SK-N-SH (cell line): ENCODE measurements around the gene IL37. TPM values are rescaled to one million over a fixed set of nuclear protein-coding genes. Genes with fewer than 3 reads are reported as not detected.

ENCODE experiments used
- CTCF ChIA-PET: fragments of 300-600, 350-600 bp; formaldehyde crosslinking; extraction: SDS; loops from one replicate; lab custom pipeline; 2021; lab: Yijun Ruan, JAX
- POLR2A ChIA-PET: fragments of 350-600 bp; sonication (Branson Sonifier 250); formaldehyde crosslinking; extraction: SDS; loops from one replicate; lab custom pipeline; 2020; ENCODE audit warnings: antibody characterized with exemption, inconsistent platforms; lab: Yijun Ruan, JAX
- DNase-seq: peaks from one replicate; pipeline ENCODE4 v3.0.0; 2012
- H2AFZ ChIP-seq: fragments of 200-600 bp; sonication (generic); 2 replicates; pipeline ENCODE4 v1.8.1; 2016; ENCODE audit warnings: antibody characterized with exemption, mild to moderate bottlenecking, low read depth
- H3F3A ChIP-seq: fragments of 200-600 bp; sonication (generic); replicated peaks from 2 replicates; pipeline ENCODE3; 2016; ENCODE audit warnings: antibody characterized with exemption, mild to moderate bottlenecking; ENCODE audit not compliant: insufficient read depth
- H3K27ac ChIP-seq, 2 experiments: fragments of 200-500 bp in 1 of 2; fragments of 200-600 bp in 1 of 2; sonication (Bioruptor generic) in 1 of 2; sonication (generic), shearing (Covaris generic) in 1 of 2; 2 replicates each; pipeline versions ENCODE4 v1.5.1 to v1.6.1; 2014 to 2016; ENCODE audit warnings: low read depth in 2 of 2, inconsistent platforms in 1 of 2, low read length in 1 of 2, mild to moderate bottlenecking in 1 of 2, mixed read lengths in 1 of 2
- H3K27me3 ChIP-seq: fragments of 200-600 bp; sonication (generic), shearing (Covaris generic); 2 replicates; pipeline ENCODE4 v1.6.1; 2016; ENCODE audit warnings: mixed run types; ENCODE audit not compliant: insufficient read depth
- H3K36me3 ChIP-seq, 2 experiments: fragments of 200-500 bp in 1 of 2; fragments of 200-600 bp in 1 of 2; sonication (Bioruptor generic) in 1 of 2; sonication (generic) in 1 of 2; replicated peaks in 1 of 2; 2 replicates each; pipeline versions ENCODE3 to v1.5.1; 2014 to 2016; ENCODE audit warnings: low read length in 1 of 2, mild to moderate bottlenecking in 1 of 2; ENCODE audit not compliant: insufficient read depth in 2 of 2, control insufficient read depth in 1 of 2
- H3K4me1 ChIP-seq, 2 experiments: fragments of 200-500 bp in 1 of 2; fragments of 200-600 bp in 1 of 2; sonication (Bioruptor generic) in 1 of 2; sonication (generic), shearing (Covaris generic) in 1 of 2; 2 replicates each; pipeline versions ENCODE4 v1.5.1 to v1.6.1; 2014 to 2016; ENCODE audit warnings: low read depth in 1 of 2, low read length in 1 of 2, mixed run types in 1 of 2; ENCODE audit not compliant: insufficient read depth in 2 of 2, control insufficient read depth in 1 of 2
- H3K4me2 ChIP-seq: fragments of 200-600 bp; sonication (generic), shearing (Covaris generic); 2 replicates; pipeline ENCODE4 v1.6.1; 2017; ENCODE audit warnings: mixed run types
- H3K4me3 ChIP-seq, 2 experiments: fragments of 200-500 bp in 1 of 2; fragments of 200-600 bp in 1 of 2; sonication (Bioruptor generic) in 1 of 2; sonication (generic), shearing (Covaris generic) in 1 of 2; 2 replicates each; pipeline versions ENCODE4 v1.5.1 to v1.8.1; 2014 to 2016; ENCODE audit warnings: low read depth in 2 of 2, inconsistent platforms in 1 of 2, low read length in 1 of 2, mild to moderate bottlenecking in 1 of 2, mixed read lengths in 1 of 2, moderate library complexity in 1 of 2
- H3K79me2 ChIP-seq: fragments of 200-600 bp; sonication (generic); 2 replicates; pipeline ENCODE4 v1.8.1; 2017; ENCODE audit warnings: mild to moderate bottlenecking; ENCODE audit not compliant: insufficient read depth
- H3K9ac ChIP-seq: fragments of 200-600 bp; sonication (generic); 2 replicates; pipeline ENCODE4 v1.6.1; 2017; ENCODE audit warnings: mixed run types
- H3K9me2 ChIP-seq: fragments of 200-600 bp; sonication (generic); 2 replicates; pipeline ENCODE4 v1.6.1; 2017; ENCODE audit warnings: mixed run types
- H3K9me3 ChIP-seq: fragments of 200-600 bp; sonication (generic); 2 replicates; pipeline ENCODE4 v1.6.1; 2017; ENCODE audit warnings: mixed run types, mild to moderate bottlenecking, moderate library complexity
- H4K20me1 ChIP-seq: fragments of 200-600 bp; sonication (generic); 2 replicates; pipeline ENCODE4 v1.6.1; 2017; ENCODE audit warnings: mild to moderate bottlenecking, mixed run types; ENCODE audit not compliant: insufficient read depth
- ELF1 ChIP-seq: IDR thresholded peaks from 2 replicates; pipeline ENCODE4 v1.4.0; 2012
- FOXJ3 ChIP-seq: sonication (generic); formaldehyde crosslinking; IDR thresholded peaks from 2 replicates; pipeline ENCODE4 v1.5.1; 2020; ENCODE audit warnings: mild to moderate bottlenecking, missing genetic modification reagents
- MEF2A ChIP-seq: IDR thresholded peaks from 2 replicates; pipeline ENCODE4 v1.4.0; 2012; ENCODE audit warnings: low read depth, borderline replicate concordance
- POLR2AphosphoS5 ChIP-seq: IDR thresholded peaks from 2 replicates; pipeline ENCODE4 v1.6.1; 2012; ENCODE audit warnings: low read depth, low read length
- RAD21 ChIP-seq: IDR thresholded peaks from 2 replicates; pipeline ENCODE4 v1.6.1; 2012; ENCODE audit warnings: mild to moderate bottlenecking, low read length
- RCOR1 ChIP-seq: fragments of 150-350 bp; IDR thresholded peaks from 2 replicates; pipeline ENCODE4 v1.6.1; 2017; ENCODE audit warnings: antibody characterized with exemption, low read length
- RXRA ChIP-seq: IDR thresholded peaks from 2 replicates; pipeline ENCODE4 v1.4.0; 2012; ENCODE audit warnings: low read depth, mild to moderate bottlenecking, borderline replicate concordance
- SIN3A ChIP-seq: IDR thresholded peaks from 2 replicates; pipeline ENCODE4 v1.6.1; 2012; ENCODE audit warnings: low read depth, mild to moderate bottlenecking, low read length, moderate library complexity, borderline replicate concordance
- TCF12 ChIP-seq: IDR thresholded peaks from 2 replicates; pipeline ENCODE4 v1.4.0; 2012
- TEAD4 ChIP-seq: IDR thresholded peaks from 2 replicates; pipeline ENCODE4 v1.4.0; 2012; ENCODE audit warnings: mild to moderate bottlenecking, borderline replicate concordance; ENCODE audit not compliant: insufficient read depth
- YY1 ChIP-seq: IDR thresholded peaks from 2 replicates; pipeline ENCODE4 v1.4.0; 2012; ENCODE audit warnings: low read depth, mild to moderate bottlenecking
- WGBS: methylation state at CpG from one replicate; pipeline ENCODE4 v1.1.6; 2017; ENCODE audit warnings: low lambda C conversion rate; 5-methylcytosine and 5-hydroxymethylcytosine counted together
- polyA plus RNA-seq, 3 experiments: library from polyadenylated mRNA; depleted of rRNA; stranded (reverse); fragments of >200 nt; gene quantifications; 2 replicates each; pipeline ENCODE4 v1.2.3, GENCODE V29; 2012
- TF ChIP-seq, protein P1 (sequence below): IDR thresholded peaks from 2 replicates; pipeline ENCODE4 v1.4.0; 2012; ENCODE audit warnings: low read depth, borderline replicate concordance
- TF ChIP-seq, protein P2 (sequence below): fragments of 200-600 bp; sonication (generic); IDR thresholded peaks from 2 replicates; pipeline ENCODE4 v1.6.1; 2017; ENCODE audit warnings: antibody characterized with exemption, mild to moderate bottlenecking, moderate library complexity

IL37 gene
- polyA plus RNA-seq, 1 of the 3 experiments (the other 2 are of a cell fraction), result not detected

DNA sequence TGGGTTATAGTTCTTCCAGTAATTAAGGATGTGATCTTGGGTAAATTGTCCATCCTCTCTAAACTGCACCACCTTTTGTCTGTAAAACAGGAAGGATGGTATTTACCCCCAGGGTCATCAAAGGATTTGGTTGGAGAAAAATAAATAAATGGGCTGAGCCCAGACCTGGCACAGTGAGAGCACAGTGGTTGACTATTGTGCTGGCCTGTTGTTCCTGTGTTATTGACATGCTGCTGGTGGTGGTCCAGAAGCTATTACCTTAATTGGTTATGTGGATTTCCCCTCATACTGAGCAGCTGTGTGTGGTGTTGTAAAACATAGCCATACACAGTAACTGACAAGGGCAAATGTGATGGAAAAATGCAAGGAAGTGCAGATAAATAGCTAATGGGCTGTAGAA lies 746 bp upstream of the IL37 start:
- no peak overlapping the region for H2AFZ ChIP-seq
- TF ChIP-seq TEAD4 (no peak), RXRA (no peak), RCOR1 (no peak), RAD21 (no peak), ELF1 (no peak), YY1 (no peak)
- TF ChIP-seq, protein P1, sequence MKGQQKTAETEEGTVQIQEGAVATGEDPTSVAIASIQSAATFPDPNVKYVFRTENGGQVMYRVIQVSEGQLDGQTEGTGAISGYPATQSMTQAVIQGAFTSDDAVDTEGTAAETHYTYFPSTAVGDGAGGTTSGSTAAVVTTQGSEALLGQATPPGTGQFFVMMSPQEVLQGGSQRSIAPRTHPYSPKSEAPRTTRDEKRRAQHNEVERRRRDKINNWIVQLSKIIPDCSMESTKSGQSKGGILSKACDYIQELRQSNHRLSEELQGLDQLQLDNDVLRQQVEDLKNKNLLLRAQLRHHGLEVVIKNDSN, result no peak
- TF ChIP-seq, protein P2, sequence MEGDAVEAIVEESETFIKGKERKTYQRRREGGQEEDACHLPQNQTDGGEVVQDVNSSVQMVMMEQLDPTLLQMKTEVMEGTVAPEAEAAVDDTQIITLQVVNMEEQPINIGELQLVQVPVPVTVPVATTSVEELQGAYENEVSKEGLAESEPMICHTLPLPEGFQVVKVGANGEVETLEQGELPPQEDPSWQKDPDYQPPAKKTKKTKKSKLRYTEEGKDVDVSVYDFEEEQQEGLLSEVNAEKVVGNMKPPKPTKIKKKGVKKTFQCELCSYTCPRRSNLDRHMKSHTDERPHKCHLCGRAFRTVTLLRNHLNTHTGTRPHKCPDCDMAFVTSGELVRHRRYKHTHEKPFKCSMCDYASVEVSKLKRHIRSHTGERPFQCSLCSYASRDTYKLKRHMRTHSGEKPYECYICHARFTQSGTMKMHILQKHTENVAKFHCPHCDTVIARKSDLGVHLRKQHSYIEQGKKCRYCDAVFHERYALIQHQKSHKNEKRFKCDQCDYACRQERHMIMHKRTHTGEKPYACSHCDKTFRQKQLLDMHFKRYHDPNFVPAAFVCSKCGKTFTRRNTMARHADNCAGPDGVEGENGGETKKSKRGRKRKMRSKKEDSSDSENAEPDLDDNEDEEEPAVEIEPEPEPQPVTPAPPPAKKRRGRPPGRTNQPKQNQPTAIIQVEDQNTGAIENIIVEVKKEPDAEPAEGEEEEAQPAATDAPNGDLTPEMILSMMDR, result no peak
- TF ChIP-seq, all 33 proteins: peak for 0
- Histone ChIP-seq H3K79me2 (no peaks in the 10 kb centered on the region), H3K4me2 (no peak overlapping the region), H3K4me3 (no peak overlapping the region), H3K27ac (no peak overlapping the region), H3K4me1 (no peaks in the 10 kb centered on the region), H3K27me3 (peaks cover 18% of the 10 kb centered on the region; the same call in 1 of the 2 replicates), H4K20me1 (no peaks in the 10 kb centered on the region), H3K9ac (no peak overlapping the region), H3K9me3 (no peaks in the 10 kb centered on the region), H3F3A (no peaks in the 10 kb centered on the region), H3K36me3 (no peaks in the 10 kb centered on the region), H3K9me2 (no peaks in the 10 kb centered on the region)
- ChIA-PET CTCF (interaction anchor here (1.1 kb wide), 1 partner anchor 31 kb away, joined by 3 read pairs; no protein-coding TSS in a partner anchor), POLR2A (no interaction called here)
- no peak for DNase-seq

DNA sequence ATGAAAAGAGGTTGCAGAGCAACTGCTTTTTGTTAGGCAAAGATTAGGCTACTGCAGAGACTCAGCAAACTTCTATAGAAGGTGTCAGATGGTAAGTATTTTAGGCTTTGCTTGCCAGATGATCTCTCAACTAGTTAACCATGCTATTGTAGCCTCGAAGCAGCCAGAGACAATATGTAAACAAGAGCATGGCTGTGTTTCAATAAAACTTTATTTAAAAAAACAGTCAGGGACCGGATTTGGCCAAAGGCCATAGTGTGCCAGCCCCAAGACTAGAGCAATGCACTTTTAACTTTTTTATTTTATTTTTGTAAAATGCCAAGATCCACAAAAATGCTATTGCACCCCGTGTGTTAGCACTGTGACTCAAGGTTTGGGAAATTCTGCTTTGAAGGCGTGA lies 1.4 kb downstream of the IL37 start:
- peaks cover 31% of the 10 kb centered on the region; the same call in 1 of the 2 replicates for H3K27me3 ChIP-seq
- H3K79me2 ChIP-seq, result no peaks in the 10 kb centered on the region
- no peaks in the 10 kb centered on the region for H3K4me1 ChIP-seq
- H3K9me3 ChIP-seq, result no peaks in the 10 kb centered on the region
- no peaks in the 10 kb centered on the region for H4K20me1 ChIP-seq
- no peak overlapping the region for H3K4me2 ChIP-seq
- ChIA-PET CTCF (no interaction called here), POLR2A (no interaction called here)
- H3K9ac ChIP-seq, result no peak overlapping the region
- no peaks in the 10 kb centered on the region for H3K9me2 ChIP-seq
- 10% methylated on average over 4 of the region's 4 CpGs for WGBS
- H3K36me3 ChIP-seq, result no peaks in the 10 kb centered on the region
- no peak overlapping the region for H2AFZ ChIP-seq
- no peak overlapping the region for H3K27ac ChIP-seq
- no peak for TF ChIP-seq RAD21
- TF ChIP-seq SIN3A, result no peak
- TF ChIP-seq TEAD4, result no peak
- TF ChIP-seq FOXJ3 (CRISPR knock-in tag), result no peak
- TF ChIP-seq POLR2AphosphoS5, result no peak
- TF ChIP-seq TCF12, result no peak
- TF ChIP-seq RXRA, result no peak
- no peak for TF ChIP-seq MEF2A
- no peaks in the 10 kb centered on the region for H3F3A ChIP-seq
- DNase-seq, result no peak
- H3K4me3 ChIP-seq, result no peak overlapping the region
